ENCODE measurements around the gene ZNF621.

The ZNF621 gene

DNA sequence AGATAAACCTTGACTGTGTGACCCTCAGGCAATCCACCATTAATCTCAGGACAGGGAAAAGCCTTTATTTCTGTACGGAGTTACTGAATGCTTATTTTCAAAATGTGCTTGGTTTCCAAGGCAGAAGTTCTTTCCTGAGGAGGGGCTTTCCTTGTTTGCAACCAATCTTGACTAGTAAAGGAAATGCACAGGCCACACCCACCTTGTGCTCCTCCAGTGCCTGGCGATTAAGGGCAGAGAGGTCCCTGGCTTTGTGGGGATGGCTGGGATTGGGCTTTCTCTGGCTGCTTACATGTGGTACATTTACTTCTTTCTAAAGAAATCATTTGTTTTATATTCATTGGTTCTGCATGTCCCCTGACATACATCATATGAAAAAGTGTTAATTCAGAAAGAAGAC lies 47.8 kb downstream of the ZNF621 start:
- DNase-seq (ENCODE audit: extremely low read depth, low read depth): no peak
- no peak for TF ChIP-seq CTCF (IDR thresholded peaks at IDR 0.05; ENCODE audit: low read depth, low read length)

DNA sequence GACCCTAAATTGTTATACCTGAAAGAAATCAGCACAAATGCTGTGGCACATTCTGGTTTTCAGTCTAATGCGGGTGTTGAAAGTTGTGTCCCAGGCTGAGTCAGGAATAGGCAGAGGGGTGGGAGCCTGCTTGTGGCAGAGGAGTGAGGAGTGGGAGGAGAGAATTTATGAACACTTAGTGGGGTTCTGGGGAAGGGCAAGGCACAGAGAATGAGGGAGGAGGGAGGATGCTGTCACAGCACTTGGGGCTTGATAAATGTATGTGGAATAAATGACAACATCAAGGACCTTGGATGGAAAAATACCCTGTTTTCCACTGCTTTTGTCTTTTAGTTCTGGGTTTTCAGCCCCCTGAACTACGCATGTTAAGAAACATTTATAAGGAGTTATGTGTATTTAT lies 49.3 kb downstream of the ZNF621 start:
- no peak for DNase-seq (ENCODE audit: extremely low read depth, low read depth)
- TF ChIP-seq CTCF (IDR thresholded peaks at IDR 0.05; ENCODE audit: low read depth, low read length): no peak

DNA sequence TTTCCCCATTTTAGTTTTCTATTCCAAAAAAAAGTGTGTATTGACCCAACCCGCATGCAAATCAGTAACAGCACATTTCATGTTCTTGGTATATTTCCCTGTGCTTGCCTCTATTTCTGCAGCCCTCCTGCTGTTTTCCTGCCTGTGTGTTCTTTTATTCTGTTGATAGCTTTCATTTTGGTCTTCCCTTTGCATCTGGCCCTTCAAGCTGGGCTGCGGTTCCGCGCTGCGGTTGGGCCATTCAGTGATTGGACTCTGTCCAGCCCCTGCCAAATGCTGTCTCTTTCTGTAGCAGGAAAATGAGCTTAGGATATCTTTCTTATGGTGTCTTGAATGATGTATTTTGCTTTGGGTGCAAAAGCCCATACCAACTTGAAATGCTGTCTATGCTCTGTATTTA lies 49.9 kb downstream of the ZNF621 start:
- DNase-seq (ENCODE audit: extremely low read depth, low read depth): no peak
- TF ChIP-seq CTCF (IDR thresholded peaks at IDR 0.05; ENCODE audit: low read depth, low read length): no peak

GRCh38 chr3:40576396-40576795 lies 51.6 kb downstream of the ZNF621 start:
- TF ChIP-seq CTCF (IDR thresholded peaks at IDR 0.05; ENCODE audit: low read depth, low read length): no peak
- DNase-seq (ENCODE audit: extremely low read depth, low read depth): no peak

- TF ChIP-seq CTCF (IDR thresholded peaks at IDR 0.05; ENCODE audit: low read depth, low read length): peak; percentile 98
- DNase-seq (ENCODE audit: extremely low read depth, low read depth): peak; percentile 32
These were observed 55.8 kb downstream of the ZNF621 start for GRCh38 chr3:40580494-40581091.

DNA sequence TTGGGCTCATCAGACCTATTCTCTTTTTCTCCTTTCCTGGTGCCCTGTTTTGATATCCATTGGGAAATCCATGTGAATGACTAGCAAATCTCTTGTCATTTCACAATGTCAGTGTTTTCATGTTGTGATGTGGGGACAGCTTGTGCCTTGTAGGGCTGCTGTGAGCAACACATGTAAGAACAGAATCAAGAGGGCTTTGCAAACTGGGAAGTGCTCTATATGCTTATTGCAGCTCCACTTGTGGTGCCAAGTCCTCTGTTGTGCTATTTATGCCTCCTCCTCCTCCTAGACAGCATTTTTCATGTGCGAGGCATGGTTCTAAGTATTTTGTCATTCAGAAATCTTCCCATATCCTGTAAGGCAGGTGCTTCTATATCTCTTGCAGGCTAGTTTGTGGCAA lies 56.4 kb downstream of the ZNF621 start:
- no peak for TF ChIP-seq CTCF (IDR thresholded peaks at IDR 0.05; ENCODE audit: low read depth, low read length)
- DNase-seq (ENCODE audit: extremely low read depth, low read depth): no peak

GRCh38 chr3:40582401-40583027 lies 57.8 kb downstream of the ZNF621 start:
- TF ChIP-seq CTCF (IDR thresholded peaks at IDR 0.05; ENCODE audit: low read depth, low read length): no peak
- DNase-seq (ENCODE audit: extremely low read depth, low read depth): no peak
